HCT116 (cell line): ENCODE measurements around the gene MID1. TPM values are rescaled to one million over a fixed set of nuclear protein-coding genes. Genes with fewer than 3 reads are reported as not detected.

ENCODE experiments used
- ATAC-seq: fragments of 200-7000 bp; cut with Tn5 transposase; 2 replicates; pipeline ENCODE4 v1.9.1; 2020; ENCODE audit warnings: mild to moderate bottlenecking, moderate library complexity
- BruUV-seq: library from RNA; stranded (reverse); fragments of 400-500 nt; replicated peaks from 2 replicates; lab custom pipeline; 2021; lab: Mats Ljungman, UMichigan
- CTCF ChIA-PET: fragments of 300-600 bp; sonication (Branson Sonifier 250); formaldehyde crosslinking; loops from one replicate; lab custom pipeline; 2021; ENCODE audit warnings: antibody characterized with exemption; lab: Charles Lee
- POLR2A ChIA-PET: fragments of 300-600, 350-600 bp; sonication (Branson Sonifier 250); formaldehyde crosslinking; loops from one replicate; lab custom pipeline; 2021; ENCODE audit warnings: antibody characterized with exemption; lab: Charles Lee
- RAD21 ChIA-PET, 2 experiments: fragments of 300-600 bp; sonication (Branson Sonifier 250); formaldehyde crosslinking; loops; one replicate each; lab custom pipeline; 2023; ENCODE audit warnings: low total read pairs in 2 of 2; ENCODE audit not compliant: uncharacterized antibody in 2 of 2, unreplicated experiment in 2 of 2, low non-redundant PET in 1 of 2; lab: Charles Lee
- DNase-seq: peaks from one replicate; pipeline ENCODE4 v3.0.0-alpha.2; 2010; ENCODE audit warnings: low read depth, low spot score
- H2AFZ ChIP-seq: fragments of 200-600 bp; shearing (Covaris generic), sonication (generic); 2 replicates; pipeline ENCODE4 v1.6.1; 2017; ENCODE audit warnings: low read depth, mixed run types, mixed read lengths, antibody characterized with exemption, low read length; ENCODE audit not compliant: poor library complexity, severe bottlenecking
- H3K27ac ChIP-seq: 2 replicates; pipeline ENCODE4 v1.5.1; 2012; ENCODE audit warnings: low read depth, low read length
- H3K27me3 ChIP-seq: fragments of 200-600 bp; sonication (generic); 2 replicates; pipeline ENCODE4 v1.6.1; 2016; ENCODE audit warnings: mixed run types, low read length, mixed read lengths; ENCODE audit not compliant: insufficient read depth
- H3K36me3 ChIP-seq, 2 experiments: fragments of 200-500 bp in 1 of 2; fragments of 200-600 bp in 1 of 2; sonication (Bioruptor generic) in 1 of 2; sonication (generic) in 1 of 2; 2 replicates each; pipeline versions ENCODE4 v1.5.1 to v1.6.1; 2014 to 2016; ENCODE audit warnings: low read length in 2 of 2, inconsistent platforms in 1 of 2, mixed read lengths in 1 of 2, mixed run types in 1 of 2; ENCODE audit not compliant: insufficient read depth in 2 of 2, control insufficient read depth in 1 of 2
- H3K4me1 ChIP-seq, 2 experiments: fragments of 200-600 bp in 1 of 2; sonication (generic) in 1 of 2; 2 replicates each; pipeline versions ENCODE4 v1.5.1 to v1.6.1; 2012 to 2017; ENCODE audit warnings: low read length in 2 of 2, inconsistent platforms in 1 of 2, mild to moderate bottlenecking in 1 of 2, mixed read lengths in 1 of 2, mixed run types in 1 of 2, moderate library complexity in 1 of 2; ENCODE audit not compliant: insufficient read depth in 2 of 2, control insufficient read depth in 1 of 2
- H3K4me2 ChIP-seq: fragments of 200-600 bp; sonication (generic); 2 replicates; pipeline ENCODE4 v1.6.1; 2017; ENCODE audit warnings: mixed run types, low read length, mixed read lengths
- H3K4me3 ChIP-seq, 2 experiments: fragments of 200-600 bp in 1 of 2; sonication (generic) in 1 of 2; replicated peaks in 1 of 2; 2 replicates each; pipeline ENCODE4 v1.5.1; 2011 to 2016; ENCODE audit warnings: low read length in 2 of 2, control low read depth in 1 of 2, low read depth in 1 of 2, mild to moderate bottlenecking in 1 of 2, mixed read lengths in 1 of 2, mixed run types in 1 of 2
- H3K79me2 ChIP-seq: fragments of 200-600 bp; sonication (generic); 2 replicates; pipeline ENCODE4 v1.6.1; 2017; ENCODE audit warnings: mild to moderate bottlenecking, mixed run types, low read length, moderate library complexity, mixed read lengths; ENCODE audit not compliant: insufficient read depth
- H3K9ac ChIP-seq: fragments of 200-600 bp; sonication (generic); 2 replicates; pipeline ENCODE4 v1.6.1; 2016; ENCODE audit warnings: low read length, mixed read lengths
- H3K9me2 ChIP-seq: fragments of 200-600 bp; sonication (generic), shearing (Covaris generic); 2 replicates; pipeline ENCODE4 v1.6.1; 2017; ENCODE audit warnings: mixed run types, mild to moderate bottlenecking, moderate library complexity; ENCODE audit not compliant: insufficient read depth
- H3K9me3 ChIP-seq, 2 experiments: fragments of 200-500 bp in 1 of 2; fragments of 200-600 bp in 1 of 2; sonication (Bioruptor generic) in 1 of 2; sonication (generic) in 1 of 2; 2 replicates each; pipeline ENCODE4 v1.6.1; 2014 to 2017; ENCODE audit warnings: low read length in 2 of 2, mixed read lengths in 2 of 2, inconsistent platforms in 1 of 2, low read depth in 1 of 2, mild to moderate bottlenecking in 1 of 2, mixed run types in 1 of 2, moderate library complexity in 1 of 2; ENCODE audit not compliant: control insufficient read depth in 1 of 2, insufficient read depth in 1 of 2
- H4K20me1 ChIP-seq: fragments of 200-600 bp; sonication (generic), shearing (Covaris generic); 2 replicates; pipeline ENCODE4 v1.6.1; 2017; ENCODE audit warnings: mixed run types, mild to moderate bottlenecking, moderate library complexity; ENCODE audit not compliant: insufficient read depth
- CBX3 ChIP-seq: IDR thresholded peaks from 2 replicates; pipeline ENCODE4 v1.6.1; 2012; ENCODE audit warnings: low read depth
- EGR1 ChIP-seq: IDR thresholded peaks from 2 replicates; pipeline ENCODE4 v1.6.1; 2012; ENCODE audit warnings: low read depth
- ELF1 ChIP-seq: IDR thresholded peaks from 2 replicates; pipeline ENCODE4 v1.6.1; 2012; ENCODE audit warnings: low read depth, borderline replicate concordance
- JUND ChIP-seq: IDR thresholded peaks from 2 replicates; pipeline ENCODE4 v1.6.1; 2012
- POLR2A ChIP-seq: IDR thresholded peaks from 2 replicates; pipeline ENCODE4 v1.7.0; 2011; ENCODE audit warnings: borderline replicate concordance; ENCODE audit not compliant: insufficient read depth, insufficient read length; ENCODE audit errors: extremely low read depth
- POLR2AphosphoS5 ChIP-seq: IDR thresholded peaks from 2 replicates; pipeline ENCODE4 v1.6.1; 2011; ENCODE audit warnings: mild to moderate bottlenecking, low read depth, low read length, moderate library complexity
- RAD21 ChIP-seq: IDR thresholded peaks from 2 replicates; pipeline ENCODE4 v1.6.1; 2012; ENCODE audit warnings: low read depth, mild to moderate bottlenecking
- SIN3A ChIP-seq: IDR thresholded peaks from 2 replicates; pipeline ENCODE4 v1.6.1; 2012; ENCODE audit warnings: low read depth
- SP1 ChIP-seq: IDR thresholded peaks from 2 replicates; pipeline ENCODE4 v1.6.1; 2012; ENCODE audit warnings: low read depth
- SRF ChIP-seq: IDR thresholded peaks from 2 replicates; pipeline ENCODE4 v1.6.1; 2012; ENCODE audit warnings: low read depth
- TCF7L2 ChIP-seq: IDR thresholded peaks from 2 replicates; pipeline ENCODE4 v1.7.0; 2011; ENCODE audit warnings: borderline replicate concordance, inconsistent platforms; ENCODE audit not compliant: insufficient read depth, insufficient read length; ENCODE audit errors: extremely low read depth
- YY1 ChIP-seq: IDR thresholded peaks from 2 replicates; pipeline ENCODE4 v1.6.1; 2011; ENCODE audit warnings: low read length, low read depth, moderate library complexity, mild to moderate bottlenecking; ENCODE audit not compliant: insufficient replicate concordance; ENCODE audit errors: extremely low read depth
- ZNF274 ChIP-seq: fragments of 200-500 bp; sonication (Bioruptor generic); IDR thresholded peaks from 2 replicates; pipeline ENCODE4 v1.6.1; 2014; ENCODE audit warnings: mild to moderate bottlenecking, low read depth, low read length, inconsistent platforms
- intact Hi-C: fragments of 100-400 bp; cut with micrococcal nuclease; formaldehyde crosslinking; loops from 2 replicates; pipeline ENCODE4 v1.10.0; 2022
- total RNA-seq: library from RNA; stranded (reverse); gene quantifications from one replicate; pipeline ENCODE4 v1.2.1, GENCODE V29; 2021; ENCODE audit not compliant: unreplicated experiment
- TF ChIP-seq, protein P1 (sequence below): IDR thresholded peaks from 2 replicates; pipeline ENCODE4 v1.6.1; 2011; ENCODE audit warnings: mild to moderate bottlenecking, low read length, moderate library complexity; ENCODE audit not compliant: insufficient replicate concordance; ENCODE audit errors: extremely low read depth
- TF ChIP-seq, protein P2 (sequence below): IDR thresholded peaks from 2 replicates; pipeline ENCODE4 v1.6.1; 2012
- TF ChIP-seq, protein P3 (sequence below), 3 experiments: fragments of 200-600 bp in 1 of 3; sonication (generic) in 1 of 3; IDR thresholded peaks in 2 of 3; conservative IDR thresholded peaks in 1 of 3; 2 replicates each; pipeline ENCODE4 v1.5.1; 2012 to 2017; ENCODE audit warnings: low read depth in 2 of 3, low read length in 2 of 3, antibody characterized with exemption in 1 of 3, borderline replicate concordance in 1 of 3, control low read depth in 1 of 3, mild to moderate bottlenecking in 1 of 3, mixed read lengths in 1 of 3, mixed run types in 1 of 3, moderate library complexity in 1 of 3; ENCODE audit not compliant: insufficient read depth in 1 of 3
- TF ChIP-seq, protein P4 (sequence below): IDR thresholded peaks from 2 replicates; pipeline ENCODE4 v1.6.1; 2012; ENCODE audit warnings: low read depth

Gene MID1
- total RNA-seq, 1 experiment from 2014 or later = 48.8 TPM

DNA sequence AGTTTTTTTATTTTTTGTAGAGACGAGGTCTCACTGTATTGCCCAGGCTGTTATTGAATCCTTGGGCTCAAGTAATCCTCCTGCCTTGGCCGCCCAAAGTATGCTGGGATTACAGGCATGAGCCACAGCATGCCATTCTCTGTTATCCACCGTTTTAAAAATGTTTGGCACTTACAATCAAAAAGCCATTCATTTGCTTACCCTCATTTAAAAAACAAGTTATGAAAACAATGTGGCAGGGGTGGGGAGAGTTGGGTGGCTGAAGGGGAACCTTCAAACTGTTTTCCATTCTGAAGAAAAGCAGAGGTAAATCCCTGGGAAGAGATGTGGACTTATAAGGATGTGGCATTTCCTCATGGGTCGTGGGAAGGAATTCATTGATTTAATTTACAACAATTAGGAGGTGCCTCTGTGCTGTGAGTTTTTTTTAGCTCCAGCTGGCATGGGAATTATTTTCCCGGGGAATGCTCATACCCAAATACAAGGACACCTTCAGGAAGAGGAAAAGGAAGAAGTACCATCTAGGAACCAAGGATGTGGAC, 103.5 kb downstream of the MID1 start:
- no peak overlapping the region for H3K9ac ChIP-seq
- H4K20me1 ChIP-seq = no peaks in the 10 kb centered on the region
- H3K4me2 ChIP-seq = no peak overlapping the region
- no TSS peak for BruUV-seq
- ChIA-PET CTCF (no interaction called here), RAD21 (no interaction called here), POLR2A (no interaction called here)
- TF ChIP-seq YY1 (no peak), SRF (no peak), EGR1 (no peak), POLR2AphosphoS5 (no peak), CBX3 (no peak), ELF1 (no peak), POLR2A (no peak), JUND (no peak), RAD21 (no peak), ZNF274 (no peak), TCF7L2 (no peak), SIN3A (no peak), SP1 (no peak)
- TF ChIP-seq, protein P1, sequence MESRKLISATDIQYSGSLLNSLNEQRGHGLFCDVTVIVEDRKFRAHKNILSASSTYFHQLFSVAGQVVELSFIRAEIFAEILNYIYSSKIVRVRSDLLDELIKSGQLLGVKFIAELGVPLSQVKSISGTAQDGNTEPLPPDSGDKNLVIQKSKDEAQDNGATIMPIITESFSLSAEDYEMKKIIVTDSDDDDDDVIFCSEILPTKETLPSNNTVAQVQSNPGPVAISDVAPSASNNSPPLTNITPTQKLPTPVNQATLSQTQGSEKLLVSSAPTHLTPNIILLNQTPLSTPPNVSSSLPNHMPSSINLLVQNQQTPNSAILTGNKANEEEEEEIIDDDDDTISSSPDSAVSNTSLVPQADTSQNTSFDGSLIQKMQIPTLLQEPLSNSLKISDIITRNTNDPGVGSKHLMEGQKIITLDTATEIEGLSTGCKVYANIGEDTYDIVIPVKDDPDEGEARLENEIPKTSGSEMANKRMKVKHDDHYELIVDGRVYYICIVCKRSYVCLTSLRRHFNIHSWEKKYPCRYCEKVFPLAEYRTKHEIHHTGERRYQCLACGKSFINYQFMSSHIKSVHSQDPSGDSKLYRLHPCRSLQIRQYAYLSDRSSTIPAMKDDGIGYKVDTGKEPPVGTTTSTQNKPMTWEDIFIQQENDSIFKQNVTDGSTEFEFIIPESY = no peak
- TF ChIP-seq, protein P2, sequence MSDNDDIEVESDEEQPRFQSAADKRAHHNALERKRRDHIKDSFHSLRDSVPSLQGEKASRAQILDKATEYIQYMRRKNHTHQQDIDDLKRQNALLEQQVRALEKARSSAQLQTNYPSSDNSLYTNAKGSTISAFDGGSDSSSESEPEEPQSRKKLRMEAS = no peak
- TF ChIP-seq, protein P3, sequence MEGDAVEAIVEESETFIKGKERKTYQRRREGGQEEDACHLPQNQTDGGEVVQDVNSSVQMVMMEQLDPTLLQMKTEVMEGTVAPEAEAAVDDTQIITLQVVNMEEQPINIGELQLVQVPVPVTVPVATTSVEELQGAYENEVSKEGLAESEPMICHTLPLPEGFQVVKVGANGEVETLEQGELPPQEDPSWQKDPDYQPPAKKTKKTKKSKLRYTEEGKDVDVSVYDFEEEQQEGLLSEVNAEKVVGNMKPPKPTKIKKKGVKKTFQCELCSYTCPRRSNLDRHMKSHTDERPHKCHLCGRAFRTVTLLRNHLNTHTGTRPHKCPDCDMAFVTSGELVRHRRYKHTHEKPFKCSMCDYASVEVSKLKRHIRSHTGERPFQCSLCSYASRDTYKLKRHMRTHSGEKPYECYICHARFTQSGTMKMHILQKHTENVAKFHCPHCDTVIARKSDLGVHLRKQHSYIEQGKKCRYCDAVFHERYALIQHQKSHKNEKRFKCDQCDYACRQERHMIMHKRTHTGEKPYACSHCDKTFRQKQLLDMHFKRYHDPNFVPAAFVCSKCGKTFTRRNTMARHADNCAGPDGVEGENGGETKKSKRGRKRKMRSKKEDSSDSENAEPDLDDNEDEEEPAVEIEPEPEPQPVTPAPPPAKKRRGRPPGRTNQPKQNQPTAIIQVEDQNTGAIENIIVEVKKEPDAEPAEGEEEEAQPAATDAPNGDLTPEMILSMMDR (IDR thresholded peaks at IDR 0.05 in 2 of 3, conservative IDR thresholded peaks at IDR 0.05 in 1 of 3; ENCODE audit: borderline replicate concordance in 1 of 3, insufficient read depth in 1 of 3, low read depth in 2 of 3, low read length in 2 of 3) = no peak
- TF ChIP-seq, protein P4, sequence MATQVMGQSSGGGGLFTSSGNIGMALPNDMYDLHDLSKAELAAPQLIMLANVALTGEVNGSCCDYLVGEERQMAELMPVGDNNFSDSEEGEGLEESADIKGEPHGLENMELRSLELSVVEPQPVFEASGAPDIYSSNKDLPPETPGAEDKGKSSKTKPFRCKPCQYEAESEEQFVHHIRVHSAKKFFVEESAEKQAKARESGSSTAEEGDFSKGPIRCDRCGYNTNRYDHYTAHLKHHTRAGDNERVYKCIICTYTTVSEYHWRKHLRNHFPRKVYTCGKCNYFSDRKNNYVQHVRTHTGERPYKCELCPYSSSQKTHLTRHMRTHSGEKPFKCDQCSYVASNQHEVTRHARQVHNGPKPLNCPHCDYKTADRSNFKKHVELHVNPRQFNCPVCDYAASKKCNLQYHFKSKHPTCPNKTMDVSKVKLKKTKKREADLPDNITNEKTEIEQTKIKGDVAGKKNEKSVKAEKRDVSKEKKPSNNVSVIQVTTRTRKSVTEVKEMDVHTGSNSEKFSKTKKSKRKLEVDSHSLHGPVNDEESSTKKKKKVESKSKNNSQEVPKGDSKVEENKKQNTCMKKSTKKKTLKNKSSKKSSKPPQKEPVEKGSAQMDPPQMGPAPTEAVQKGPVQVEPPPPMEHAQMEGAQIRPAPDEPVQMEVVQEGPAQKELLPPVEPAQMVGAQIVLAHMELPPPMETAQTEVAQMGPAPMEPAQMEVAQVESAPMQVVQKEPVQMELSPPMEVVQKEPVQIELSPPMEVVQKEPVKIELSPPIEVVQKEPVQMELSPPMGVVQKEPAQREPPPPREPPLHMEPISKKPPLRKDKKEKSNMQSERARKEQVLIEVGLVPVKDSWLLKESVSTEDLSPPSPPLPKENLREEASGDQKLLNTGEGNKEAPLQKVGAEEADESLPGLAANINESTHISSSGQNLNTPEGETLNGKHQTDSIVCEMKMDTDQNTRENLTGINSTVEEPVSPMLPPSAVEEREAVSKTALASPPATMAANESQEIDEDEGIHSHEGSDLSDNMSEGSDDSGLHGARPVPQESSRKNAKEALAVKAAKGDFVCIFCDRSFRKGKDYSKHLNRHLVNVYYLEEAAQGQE = no peak
- H3K9me3 ChIP-seq = no peaks in the 10 kb centered on the region
- H3K79me2 ChIP-seq = peaks cover 17% of the 10 kb centered on the region
- intact Hi-C loops = no loop called here
- no peaks in the 10 kb centered on the region for H3K27me3 ChIP-seq
- no peak for ATAC-seq
- H3K4me3 ChIP-seq = no peak overlapping the region
- no peaks in the 10 kb centered on the region for H3K9me2 ChIP-seq
- H3K36me3 ChIP-seq = no peaks in the 10 kb centered on the region
- no peak overlapping the region for H2AFZ ChIP-seq
- peaks cover 6 to 11% of the 10 kb centered on the region in 2 experiments; a peak in 3 of 4 replicates for H3K4me1 ChIP-seq
- H3K27ac ChIP-seq = no peak overlapping the region
- DNase-seq = no peak
